Measurements from ENCODE around the gene SRSF12. TPM values are rescaled to one million over a fixed set of nuclear protein-coding genes. Genes with fewer than 3 reads are reported as not detected.
"Not testable (repeated sequence)": the region's sequence is repeated elsewhere in the genome, so short reads cannot be mapped to it uniquely, and the experiment has no call there.

Gene SRSF12
- total RNA-seq, 1 donor from 2014 or later, result 14.7 TPM

DNA sequence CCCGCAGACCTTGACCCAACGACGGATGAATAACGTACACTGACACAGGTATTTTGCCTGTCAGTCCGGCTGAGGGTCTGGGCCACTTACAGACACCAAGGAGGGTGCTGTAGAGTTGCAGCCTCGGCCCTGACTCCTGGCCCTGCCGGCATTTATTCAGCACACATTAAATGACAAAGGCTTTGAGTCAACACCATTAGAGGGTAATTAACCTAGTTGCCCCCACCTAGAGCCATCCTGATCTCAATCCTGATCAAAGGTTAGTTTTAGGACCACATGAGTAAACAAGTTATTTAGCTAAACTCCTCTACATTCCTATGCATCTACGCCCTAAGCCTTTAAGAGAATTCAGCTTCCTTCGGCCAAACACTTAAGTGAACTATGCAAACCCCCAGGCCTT is 16.1 kb upstream of the SRSF12 start:
- H3K4me1 Mint-ChIP-seq, result peaks cover under 1% of the 10 kb centered on the region
- peaks cover 2% of the 10 kb centered on the region for H3K27me3 Mint-ChIP-seq (ENCODE audit: low read depth)
- no peak for TF ChIP-seq CTCF (IDR thresholded peaks at IDR 0.05; ENCODE audit: unreplicated experiment)
- H3K4me3 Mint-ChIP-seq, result no peak overlapping the region
- no peak for DNase-seq (ENCODE audit: low spot score in 2 of 2, unreplicated experiment in 2 of 2)
- peaks cover 11% of the 10 kb centered on the region for H3K36me3 Mint-ChIP-seq
- no peak overlapping the region for H3K27ac Mint-ChIP-seq
- peaks cover 16% of the 10 kb centered on the region for H3K9me3 Mint-ChIP-seq

GRCh38 chr6:89132057-89132456 is 14.2 kb upstream of the SRSF12 start:
- H3K4me1 Mint-ChIP-seq, result no peaks in the 10 kb centered on the region
- no peak overlapping the region for H3K27ac Mint-ChIP-seq
- H3K4me3 Mint-ChIP-seq, result no peak overlapping the region
- peaks cover 24% of the 10 kb centered on the region for H3K9me3 Mint-ChIP-seq
- peaks cover 17% of the 10 kb centered on the region for H3K36me3 Mint-ChIP-seq
- peaks cover 2% of the 10 kb centered on the region for H3K27me3 Mint-ChIP-seq (ENCODE audit: low read depth)
- TF ChIP-seq CTCF (IDR thresholded peaks at IDR 0.05; ENCODE audit: unreplicated experiment), result no peak
- DNase-seq (ENCODE audit: low spot score in 2 of 2, unreplicated experiment in 2 of 2), result no peak

DNA sequence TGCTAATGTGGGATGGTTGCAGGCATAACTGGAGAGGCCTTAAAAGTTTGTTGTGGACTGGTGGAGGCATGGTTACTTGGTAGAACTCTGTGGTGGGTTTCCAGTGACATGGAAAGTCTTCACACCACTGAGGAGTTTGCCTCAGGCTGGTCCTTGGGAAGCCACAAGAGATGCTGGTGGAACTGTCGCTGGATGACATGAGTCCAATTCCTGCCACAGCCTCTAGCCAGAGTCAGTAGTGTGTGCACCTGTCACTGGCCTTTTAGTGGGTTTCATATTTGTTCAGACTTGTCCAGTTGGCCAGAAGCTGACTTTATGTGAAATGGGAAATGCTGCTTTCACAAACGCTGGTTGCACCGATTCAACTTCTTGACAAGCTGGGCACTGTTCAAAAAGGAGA is 13.7 kb upstream of the SRSF12 start:
- H3K27me3 Mint-ChIP-seq (ENCODE audit: low read depth), result peaks cover 2% of the 10 kb centered on the region
- H3K9me3 Mint-ChIP-seq, result peaks cover 26% of the 10 kb centered on the region
- TF ChIP-seq CTCF (IDR thresholded peaks at IDR 0.05; ENCODE audit: unreplicated experiment), result no peak
- H3K27ac Mint-ChIP-seq, result no peak overlapping the region
- no peak for DNase-seq (ENCODE audit: low spot score in 2 of 2, unreplicated experiment in 2 of 2)
- H3K4me3 Mint-ChIP-seq, result no peak overlapping the region
- peaks cover 21% of the 10 kb centered on the region for H3K36me3 Mint-ChIP-seq
- no peaks in the 10 kb centered on the region for H3K4me1 Mint-ChIP-seq

DNA sequence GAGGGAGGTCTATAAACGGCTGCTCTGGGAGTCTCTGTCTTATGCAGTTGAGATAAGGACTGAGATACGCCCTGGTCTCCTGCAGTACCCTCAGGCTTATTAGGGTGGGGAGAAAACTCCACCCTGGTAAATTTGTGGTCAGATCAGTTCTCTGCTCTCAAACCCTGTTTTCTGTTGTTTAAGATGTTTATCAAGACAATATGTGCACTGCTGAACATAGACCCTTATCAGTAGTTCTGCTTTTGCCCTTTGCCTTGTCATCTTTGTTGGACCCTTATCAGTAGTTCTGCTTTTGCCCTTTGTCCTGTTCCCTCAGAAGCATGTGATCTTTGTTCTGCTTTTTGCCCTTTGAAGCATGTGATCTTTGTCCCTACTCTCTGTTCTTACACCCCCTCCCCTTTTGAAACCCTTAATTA is 10.4 kb upstream of the SRSF12 start:
- Mint-ChIP-seq H3K9me3 (peaks cover 12% of the 10 kb centered on the region), H3K36me3 (peaks cover 17% of the 10 kb centered on the region)
- not testable (repeated sequence) for H3K27ac Mint-ChIP-seq; H3K27me3 Mint-ChIP-seq (ENCODE audit: low read depth); H3K4me3 Mint-ChIP-seq; H3K4me1 Mint-ChIP-seq; DNase-seq (ENCODE audit: low spot score in 2 of 2, unreplicated experiment in 2 of 2)

- Mint-ChIP-seq H3K9me3 (peaks cover 2% of the 10 kb centered on the region), H3K4me1 (peaks cover 2% of the 10 kb centered on the region), H3K4me3 (no peak overlapping the region), H3K36me3 (peaks cover 4% of the 10 kb centered on the region), H3K27me3 (ENCODE audit: low read depth) (no peaks in the 10 kb centered on the region), H3K27ac (no peak overlapping the region)
- no peak for TF ChIP-seq CTCF (IDR thresholded peaks at IDR 0.05; ENCODE audit: unreplicated experiment)
- no peak for DNase-seq (ENCODE audit: low spot score in 2 of 2, unreplicated experiment in 2 of 2)
Observed at GRCh38 chr6:89122625-89123024, 4.8 kb upstream of the SRSF12 start.

DNA sequence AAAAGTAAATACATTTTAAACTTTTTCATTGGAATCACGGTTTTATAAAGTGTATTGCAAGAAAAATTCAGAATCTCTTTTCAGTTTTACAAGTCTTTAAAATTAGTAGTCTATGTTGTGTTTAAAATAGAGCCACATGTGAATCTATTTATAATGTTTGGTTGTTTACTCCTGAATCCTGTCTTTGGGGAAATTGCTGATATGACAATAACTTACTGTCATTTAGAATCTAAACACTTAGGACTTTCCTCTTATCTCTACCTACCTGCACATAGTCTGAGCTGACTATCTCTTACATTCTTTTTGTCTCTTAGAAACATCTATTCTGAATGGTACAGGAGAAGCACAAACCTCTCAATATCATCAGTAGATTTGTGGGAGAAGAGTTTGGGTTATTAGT is 4.1 kb upstream of the SRSF12 start:
- H3K27ac Mint-ChIP-seq, result no peak overlapping the region
- peaks cover 5% of the 10 kb centered on the region for H3K4me1 Mint-ChIP-seq
- no peak for TF ChIP-seq CTCF (IDR thresholded peaks at IDR 0.05; ENCODE audit: unreplicated experiment)
- peaks cover 3% of the 10 kb centered on the region for H3K36me3 Mint-ChIP-seq
- no peaks in the 10 kb centered on the region for H3K27me3 Mint-ChIP-seq (ENCODE audit: low read depth)
- peaks cover 2% of the 10 kb centered on the region for H3K9me3 Mint-ChIP-seq
- no peak for DNase-seq (ENCODE audit: low spot score in 2 of 2, unreplicated experiment in 2 of 2)
- H3K4me3 Mint-ChIP-seq, result no peak overlapping the region

Data from mesothelial cell of epicardium (in vitro differentiated cells).